HG03354 (cell line): ENCODE measurements around the gene TEX2.

Experiments
- ATAC-seq: cut with Tn5 transposase; IDR thresholded peaks from one replicate; pipeline ENCODE4 v1.9.1; 2021; ENCODE audit warnings: mild to moderate bottlenecking; ENCODE audit not compliant: unreplicated experiment, poor library complexity, severe bottlenecking

Gene TEX2

DNA sequence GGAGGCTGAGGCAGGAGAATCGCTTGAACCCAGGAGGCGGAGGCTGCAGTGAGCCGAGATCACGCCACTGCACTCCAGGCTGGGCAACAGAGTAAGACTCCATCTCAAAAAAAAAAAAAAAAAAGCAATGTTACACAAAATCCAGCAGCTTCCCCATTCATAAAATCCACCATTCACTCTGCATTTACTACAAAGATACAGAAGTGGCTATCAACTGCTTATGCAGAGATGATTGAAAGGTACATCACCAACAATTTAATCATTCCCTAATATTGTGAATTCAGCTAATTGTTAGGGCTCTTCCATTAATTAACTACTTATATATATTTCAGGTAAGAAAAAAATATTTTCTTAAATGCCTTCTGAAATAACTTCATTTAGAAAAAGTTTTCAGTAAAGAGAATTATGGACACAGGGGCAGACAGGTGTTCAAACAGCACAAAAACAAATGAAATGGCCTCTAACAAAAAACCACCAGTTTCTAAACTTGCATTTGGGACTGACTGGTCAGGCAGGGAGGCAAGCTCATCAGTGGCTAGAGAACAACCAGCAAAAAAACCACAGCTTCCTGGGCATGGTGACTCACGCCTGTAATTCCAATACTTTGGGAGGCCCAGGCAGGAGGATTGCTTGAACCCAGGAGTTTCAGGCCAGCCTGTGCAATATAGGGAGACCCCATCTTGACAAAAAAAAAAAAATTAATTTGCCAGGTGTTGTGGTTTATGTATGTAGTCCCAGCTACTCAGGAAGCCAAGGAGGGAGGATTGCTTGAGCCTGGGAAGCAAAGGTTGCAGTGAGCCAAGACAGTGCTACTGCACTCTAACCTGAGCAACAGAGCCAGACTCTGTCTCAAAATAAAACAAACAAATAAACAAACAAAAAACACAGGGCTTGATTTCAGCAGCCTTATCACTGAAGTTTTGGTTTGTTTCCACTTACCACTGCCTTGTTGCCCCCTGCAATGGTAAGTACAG is 159.4 kb downstream of the TEX2 start:
- ATAC-seq = no peak

DNA sequence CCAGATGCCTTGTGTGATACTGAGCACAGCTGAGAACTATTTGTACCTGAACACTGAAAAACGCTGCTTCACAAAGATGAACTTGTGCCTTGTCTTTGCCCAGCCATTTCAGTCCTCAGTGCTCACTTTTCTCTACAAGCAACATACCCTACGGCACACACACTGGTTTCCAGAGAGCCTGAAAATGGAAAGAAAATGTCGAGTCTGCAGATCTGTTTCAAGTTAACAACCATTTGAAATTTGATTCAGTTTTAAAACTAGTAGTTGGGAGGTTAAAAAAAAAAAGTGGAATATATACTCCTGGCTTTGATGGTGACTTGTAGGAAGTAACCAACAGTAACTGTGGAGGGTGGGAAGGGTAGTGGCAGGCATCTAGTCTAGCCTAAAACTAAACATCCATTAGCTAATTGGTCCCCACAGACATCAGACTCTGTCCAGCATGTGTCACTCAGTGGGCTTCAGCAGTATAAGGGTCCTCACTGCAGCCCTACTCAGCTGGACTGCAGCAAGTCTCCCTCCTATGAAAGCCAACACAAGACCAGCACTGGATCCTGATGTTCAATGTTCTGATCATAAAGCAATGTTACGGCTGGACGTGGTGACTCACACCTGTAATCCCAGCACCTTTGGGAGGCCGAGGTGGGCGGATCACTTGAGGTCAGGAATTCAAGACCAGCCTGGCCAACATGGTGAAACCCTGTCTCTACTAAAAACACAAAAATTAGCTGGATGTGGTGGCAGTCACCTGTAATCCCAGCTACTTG is 160.3 kb downstream of the TEX2 start:
- ATAC-seq = no peak

DNA sequence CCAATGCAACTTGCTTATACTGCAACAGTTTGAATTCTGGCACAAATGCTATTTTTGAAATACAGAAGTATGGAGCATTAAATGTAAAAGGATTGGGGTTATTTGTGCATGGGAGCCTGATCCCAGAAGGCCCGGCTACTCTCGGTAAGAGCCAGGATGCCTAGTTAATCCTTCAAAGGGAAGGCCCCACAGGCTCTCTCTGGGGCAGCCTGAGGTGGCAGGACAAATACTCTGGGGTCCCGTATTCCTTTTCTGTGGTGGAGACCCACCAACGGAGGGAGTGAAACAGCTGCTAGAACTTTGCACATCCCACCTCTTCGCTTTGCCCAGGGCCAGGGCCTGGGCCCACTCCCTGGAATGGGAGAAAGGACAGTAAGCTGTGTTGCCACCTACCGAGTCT is 163.5 kb downstream of the TEX2 start:
- no peak for ATAC-seq
